Activated gamma-delta T cell treated with Interleukin-2 at 50 U/mL for 16 hours (primary cell): ENCODE data around the gene TMEM178A.
"Not testable (repeated sequence)": the region's sequence is repeated elsewhere in the genome, so short reads cannot be mapped to it uniquely, and the experiment has no call there.

ENCODE experiments used
- DNase-seq: peaks from one replicate; pipeline ENCODE4 v3.0.0-alpha.2; 2020

The TMEM178A gene

DNA sequence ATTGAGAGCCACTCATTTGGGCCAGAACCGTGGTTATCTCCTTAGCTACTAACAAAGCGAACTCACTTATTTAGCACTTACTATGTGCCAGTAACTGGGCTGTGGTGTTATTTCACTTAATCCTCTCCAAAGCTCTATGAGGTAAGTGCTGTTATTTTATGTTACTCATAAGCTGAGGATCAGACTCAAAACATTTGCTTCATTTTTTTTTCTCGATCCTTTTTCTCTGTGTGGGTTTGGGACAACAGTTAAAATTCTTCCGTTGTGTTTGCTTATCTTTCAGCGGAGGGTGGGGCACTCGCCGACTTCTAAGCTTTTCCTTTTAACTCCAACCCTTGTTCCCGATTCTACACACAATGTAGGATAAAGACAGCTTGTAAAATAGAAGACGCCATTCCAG is 52.8 kb downstream of the TMEM178A start:
- no peak for DNase-seq

DNA sequence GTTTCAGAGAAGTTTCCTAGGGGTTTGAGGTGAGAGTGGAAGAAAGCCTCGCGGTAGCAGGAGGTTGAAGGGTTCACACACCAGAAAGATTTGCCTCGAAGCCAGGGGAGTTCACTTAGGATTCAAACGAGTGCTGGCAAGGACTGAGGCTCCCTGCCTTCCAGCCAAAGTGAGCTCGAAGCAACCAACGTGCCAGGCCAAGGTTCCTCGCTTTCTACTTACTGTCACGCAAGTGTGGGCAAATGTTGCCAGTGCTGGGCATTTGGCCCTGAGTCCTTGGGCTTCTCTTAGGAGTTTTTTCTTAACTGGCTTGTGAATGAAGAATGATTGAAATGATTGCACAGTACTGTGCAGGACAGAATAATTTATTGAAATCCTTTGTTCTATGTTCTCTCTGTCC is 53.6 kb downstream of the TMEM178A start:
- no peak for DNase-seq

DNA sequence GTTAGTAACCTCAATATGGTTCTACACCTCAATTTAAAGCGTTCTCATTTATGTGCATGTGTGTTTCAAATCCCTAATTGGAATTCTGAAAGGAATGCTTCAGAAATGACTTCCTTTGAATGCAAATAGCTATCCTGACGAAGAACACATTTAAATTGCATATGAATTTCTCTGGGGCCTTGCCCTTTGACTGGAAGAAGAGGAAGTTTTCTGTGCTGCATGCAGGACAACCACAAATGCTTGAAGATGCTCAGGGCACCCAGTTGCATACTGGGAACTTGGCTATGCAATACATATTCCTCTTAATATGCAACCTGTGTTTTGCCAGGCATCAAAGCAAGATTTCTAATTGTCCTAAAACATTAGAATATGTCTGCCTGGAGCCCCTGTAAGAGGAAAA is 55.3 kb downstream of the TMEM178A start:
- no peak for DNase-seq

DNA sequence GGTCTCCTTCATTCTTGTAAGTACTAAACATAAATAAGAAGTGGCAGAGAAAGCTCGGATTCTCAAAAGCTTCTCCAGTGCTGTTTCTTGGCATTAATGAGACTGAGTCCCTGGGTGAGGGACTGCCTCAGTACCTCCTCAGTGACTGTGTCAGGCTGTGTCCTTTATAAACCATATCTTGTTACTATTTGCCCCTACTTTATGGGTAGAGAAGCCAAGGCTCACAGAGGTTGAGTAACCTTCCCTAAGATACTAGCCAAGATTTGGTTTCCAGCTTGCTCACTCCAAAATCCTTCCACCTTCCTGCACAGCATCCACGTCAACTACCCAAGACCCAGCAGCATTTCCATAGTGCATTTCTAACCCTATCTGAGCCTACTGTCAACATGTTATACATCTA is 57.8 kb downstream of the TMEM178A start:
- no peak for DNase-seq

DNA sequence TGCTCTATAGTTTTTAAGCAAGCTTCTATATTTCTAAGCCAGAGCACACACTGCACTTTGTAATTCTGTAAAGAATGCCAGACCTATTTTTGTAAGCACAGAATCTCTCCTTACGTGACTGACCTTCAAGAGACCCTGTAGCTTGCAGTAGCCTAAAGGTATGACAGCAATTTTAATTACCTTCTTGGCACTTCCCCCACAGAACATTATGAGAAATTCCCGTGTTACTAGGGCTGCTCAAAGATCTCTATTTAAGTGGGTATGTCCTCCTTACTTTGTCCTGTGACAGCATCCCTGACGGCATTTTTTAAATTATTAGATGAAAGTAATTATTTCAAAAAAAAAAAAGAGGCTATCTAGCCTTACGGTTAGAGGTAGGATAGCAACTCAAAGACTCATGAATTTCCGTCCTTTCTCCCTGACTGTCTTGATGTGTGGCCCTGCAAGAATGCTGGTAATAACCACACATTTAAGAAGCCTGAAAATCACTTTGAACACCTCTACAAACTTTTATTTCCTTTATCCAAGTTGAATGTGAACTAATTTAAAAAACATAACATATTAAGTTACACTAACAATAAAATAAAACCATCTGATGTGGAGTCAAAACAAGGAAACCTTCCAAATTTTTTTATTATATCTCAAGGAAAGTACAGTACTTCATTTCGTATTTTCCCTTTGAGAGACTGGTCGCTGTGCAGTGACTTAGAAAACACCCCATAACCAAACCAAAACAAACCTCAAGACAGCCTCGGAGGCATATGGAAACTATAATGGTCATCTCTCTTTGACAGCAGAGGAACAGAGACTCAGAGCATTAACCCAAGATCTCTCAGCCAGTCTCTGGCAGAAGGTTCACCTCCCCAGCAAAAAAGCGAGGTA is 58.5 kb downstream of the TMEM178A start:
- DNase-seq, result no peak

DNA sequence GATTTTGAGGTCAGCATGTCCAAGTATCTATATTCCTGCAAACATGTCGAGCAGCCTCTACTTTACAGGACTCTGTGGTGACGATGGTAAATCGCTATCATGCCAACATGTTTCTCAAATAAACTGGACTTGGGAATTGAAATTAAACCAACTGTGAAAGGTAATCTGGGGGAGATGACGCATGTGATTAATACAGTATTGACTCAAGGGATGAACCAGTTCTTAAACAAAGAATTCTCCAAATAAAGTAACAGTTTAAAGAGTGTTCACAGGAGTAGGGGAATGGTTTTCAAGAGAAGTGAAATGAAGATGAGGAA is 59.1 kb downstream of the TMEM178A start:
- DNase-seq, result no peak

DNA sequence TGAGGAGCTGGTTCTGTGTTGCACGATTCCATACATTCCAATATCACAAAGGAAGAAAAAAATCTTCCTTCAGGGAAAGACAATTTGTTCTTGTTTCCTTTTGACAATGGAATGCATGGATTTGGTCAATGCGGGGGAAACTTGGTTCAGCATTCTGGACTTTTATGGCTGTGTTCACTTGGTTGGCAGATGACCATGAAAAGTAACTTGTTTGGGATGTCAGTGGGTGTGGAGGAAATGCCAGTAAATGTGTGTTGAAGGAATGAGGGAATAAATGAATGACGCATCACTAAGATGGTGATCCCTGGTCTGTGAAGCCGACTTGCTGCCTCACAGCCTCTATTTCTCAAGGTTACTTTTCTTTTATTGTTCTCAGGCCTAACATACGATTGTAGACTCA is 59.7 kb downstream of the TMEM178A start:
- DNase-seq, result no peak

DNA sequence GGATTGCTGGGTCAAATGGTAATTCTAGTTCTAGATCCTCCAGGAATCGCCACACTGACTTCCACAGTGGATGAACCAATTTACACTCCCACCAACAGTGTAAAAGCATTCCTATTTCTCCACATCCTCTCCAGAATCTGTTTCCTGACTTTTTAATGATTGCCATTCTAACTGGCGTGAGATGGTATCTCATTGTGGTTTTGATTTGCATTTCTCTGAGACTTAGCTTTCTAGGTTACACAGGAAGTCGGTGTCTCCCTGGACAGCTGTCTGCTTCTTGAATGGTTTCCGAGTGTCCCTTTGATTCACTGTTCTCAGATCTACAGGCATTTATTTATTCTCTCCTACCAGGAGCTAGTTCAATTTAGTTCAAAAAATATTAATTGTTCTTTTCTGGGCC is 62.4 kb downstream of the TMEM178A start:
- not testable (repeated sequence) for DNase-seq

DNA sequence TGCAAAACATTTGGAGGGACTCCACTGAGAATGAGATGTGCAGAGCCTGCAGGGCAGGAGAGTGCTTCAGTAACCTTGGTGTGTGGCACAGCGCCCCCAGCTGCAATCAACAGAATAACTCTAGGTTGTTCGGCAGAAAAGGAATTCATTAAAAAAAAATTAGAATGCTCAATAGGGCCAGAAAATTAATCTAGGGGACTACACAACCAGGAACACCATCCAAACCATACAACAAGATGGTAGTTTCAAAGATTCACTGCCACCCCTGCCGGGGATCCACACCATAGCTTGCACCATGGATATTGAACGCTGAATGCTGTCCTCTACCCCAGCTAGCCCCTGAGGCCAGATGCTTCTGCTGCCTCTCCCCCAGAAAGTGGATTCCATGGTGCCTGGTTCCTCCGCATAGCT is 63.2 kb downstream of the TMEM178A start:
- DNase-seq, result no peak

DNA sequence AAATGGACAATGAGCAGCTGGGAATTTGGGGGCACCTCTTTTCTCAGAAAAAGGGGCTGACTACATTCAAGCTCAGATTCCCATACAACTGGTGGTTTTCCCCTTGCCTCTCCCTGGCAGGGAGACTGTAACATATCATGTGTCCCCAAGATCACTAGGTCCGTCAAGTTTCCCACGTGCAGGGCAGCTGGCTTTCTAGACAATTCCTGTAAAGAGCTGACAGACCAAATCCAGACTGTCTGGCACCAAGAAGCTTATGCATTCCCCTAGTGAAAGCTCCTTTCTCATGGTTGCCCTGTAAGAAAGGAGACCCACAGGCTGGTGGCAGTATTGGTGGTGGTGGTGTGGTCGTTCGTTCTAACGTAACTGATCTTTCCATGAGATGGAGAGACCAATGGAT is 64.6 kb downstream of the TMEM178A start:
- no peak for DNase-seq

DNA sequence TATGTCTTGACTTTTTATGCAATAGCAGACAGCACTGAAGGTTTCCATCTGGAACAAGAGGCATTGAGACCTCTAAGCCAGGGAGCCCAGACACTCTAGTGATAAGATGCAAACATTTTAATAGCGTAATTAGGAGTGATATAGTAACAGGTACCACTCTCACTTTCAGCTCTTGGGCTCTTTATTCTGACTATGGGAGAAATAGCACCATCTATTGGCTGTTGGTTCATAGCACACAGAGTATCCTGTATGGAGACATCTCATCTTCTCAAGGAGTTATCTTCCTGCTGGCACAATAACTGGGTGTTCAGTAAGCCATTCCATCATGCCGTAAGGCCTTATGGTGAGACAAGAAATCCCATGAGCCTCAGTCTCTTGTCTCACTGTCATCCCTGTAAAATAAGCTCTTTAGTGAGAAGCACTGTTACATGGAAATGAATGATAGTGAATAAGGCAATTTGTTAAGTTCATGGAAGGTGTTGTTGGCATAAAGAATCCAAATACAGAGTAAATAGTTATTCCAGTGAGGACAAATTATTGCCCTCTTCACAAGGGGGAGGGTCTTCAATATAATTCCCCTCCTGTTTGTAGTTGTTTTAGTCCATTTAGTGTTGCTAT is 65.1 kb downstream of the TMEM178A start:
- DNase-seq, result no peak

DNA sequence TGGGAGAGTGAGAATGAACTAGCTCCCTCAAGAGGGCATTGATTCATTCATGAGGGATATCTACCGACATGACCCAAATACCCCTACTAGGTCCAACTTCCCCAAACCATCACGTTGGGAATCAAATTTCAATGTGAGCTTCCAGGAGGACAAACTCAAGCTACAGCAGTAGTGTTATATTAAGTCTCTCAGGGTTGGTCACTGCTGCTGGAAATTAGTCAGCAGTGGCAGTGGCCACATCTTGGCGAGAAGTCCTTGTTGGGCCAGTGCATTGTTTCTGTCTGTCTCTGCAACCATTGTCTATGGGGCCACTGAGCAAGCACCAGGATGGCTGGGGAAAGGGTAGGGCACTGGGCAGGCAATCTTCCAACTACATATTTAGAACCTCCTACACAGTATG is 65.8 kb downstream of the TMEM178A start:
- DNase-seq, result no peak

DNA sequence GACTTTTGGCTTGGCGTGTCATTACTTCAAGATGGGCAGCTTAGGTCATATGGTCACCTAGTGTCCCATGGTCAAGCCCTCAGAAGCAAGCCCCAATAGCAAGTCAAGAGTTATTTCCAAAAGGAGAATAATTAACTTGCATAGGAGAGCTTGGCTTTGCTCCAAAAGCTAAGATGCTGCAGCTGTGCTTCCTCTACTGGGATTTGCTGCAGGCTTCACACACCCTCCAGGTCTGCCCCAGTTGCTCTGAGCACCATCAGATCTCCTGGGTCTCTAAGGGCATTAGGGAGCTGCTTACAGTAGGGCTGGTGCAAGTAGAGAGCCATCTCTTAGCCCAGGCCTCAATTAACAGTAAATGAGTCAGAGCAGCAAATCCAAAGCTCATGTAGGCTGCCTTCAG is 66.8 kb downstream of the TMEM178A start:
- no peak for DNase-seq

DNA sequence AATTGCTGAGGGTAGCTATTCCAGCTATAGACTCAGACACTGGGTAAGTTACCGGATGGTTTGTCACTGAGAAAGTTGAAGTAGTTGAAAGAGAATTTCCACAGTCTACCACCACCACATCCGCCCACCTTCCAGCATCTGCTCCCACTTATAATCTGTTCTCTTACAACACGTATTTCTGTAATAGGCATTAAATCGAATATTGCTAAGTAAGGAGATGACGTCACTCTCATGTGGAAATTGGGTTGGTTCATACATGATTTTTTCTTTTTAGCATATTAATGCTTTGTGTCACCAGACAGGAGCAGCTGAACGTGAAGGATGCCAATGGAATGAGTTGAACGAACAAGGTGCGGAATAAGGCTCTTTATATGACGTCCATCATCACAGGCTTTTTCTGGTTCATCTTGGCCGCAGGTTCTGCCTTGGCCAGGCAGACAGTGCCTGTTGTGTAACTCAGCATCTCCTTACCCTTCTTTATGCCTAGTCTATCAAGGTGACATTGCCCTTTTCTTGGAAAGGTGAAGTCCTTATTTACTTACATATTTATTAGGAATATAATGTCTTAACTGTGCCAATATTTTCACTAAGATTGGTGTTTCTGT is 67.5 kb downstream of the TMEM178A start:
- DNase-seq, result no peak

DNA sequence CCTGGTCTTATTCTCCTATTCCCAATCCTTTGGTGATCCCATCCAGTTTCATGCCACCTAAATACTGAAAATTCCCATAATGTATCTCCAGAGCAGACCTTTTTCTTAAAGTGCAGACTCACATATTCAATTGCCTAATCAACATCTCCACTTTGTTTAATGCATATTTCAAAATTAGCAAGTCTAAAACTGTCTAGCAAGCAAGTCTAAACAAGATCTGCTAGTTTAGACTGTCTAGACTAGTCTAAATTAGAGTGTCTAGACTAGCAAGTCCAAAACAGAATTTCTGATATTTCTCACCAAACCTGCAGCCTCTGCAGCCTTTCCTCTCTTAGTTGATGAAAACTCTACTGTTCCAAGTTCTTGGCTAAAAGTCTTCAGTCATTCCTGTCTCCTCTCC is 68.7 kb downstream of the TMEM178A start:
- DNase-seq, result no peak

DNA sequence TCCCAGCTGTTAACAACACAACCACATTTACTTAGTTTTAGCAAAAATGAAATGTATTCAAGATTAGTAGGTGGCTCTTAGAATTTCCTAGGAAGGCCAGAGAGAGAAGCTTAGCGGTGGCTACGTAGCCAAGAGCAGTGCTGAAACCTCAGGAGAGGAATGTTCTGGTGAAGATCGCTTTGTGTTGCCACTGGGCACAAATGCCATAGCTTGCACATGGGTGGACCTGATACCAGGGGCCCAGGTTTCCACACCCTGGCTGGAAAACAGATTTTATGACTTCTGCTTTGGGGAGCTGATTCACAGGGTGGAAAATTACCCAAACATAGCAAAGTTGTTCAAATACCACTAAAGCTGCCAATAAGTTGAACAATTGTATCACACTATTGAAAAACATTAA is 69.9 kb downstream of the TMEM178A start:
- no peak for DNase-seq

DNA sequence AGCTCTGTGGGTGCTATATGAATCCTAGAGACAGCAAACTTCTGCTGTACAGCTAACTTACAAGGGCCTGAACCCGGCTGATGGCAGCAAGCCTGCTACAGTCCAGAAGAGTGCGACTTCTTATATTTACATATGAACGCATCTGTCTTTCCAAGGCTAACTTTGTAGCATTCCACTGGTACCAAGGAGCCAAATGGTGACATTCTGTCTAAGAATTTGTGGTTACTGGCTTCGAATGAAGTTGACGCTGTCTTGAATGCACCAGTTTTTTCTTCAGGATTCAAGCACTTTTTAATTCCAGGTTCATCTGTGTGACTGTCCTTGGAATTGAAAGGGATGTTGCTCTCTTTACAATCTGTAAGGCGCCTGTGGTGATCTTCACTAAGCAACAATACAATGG is 70.9 kb downstream of the TMEM178A start:
- DNase-seq, result no peak

DNA sequence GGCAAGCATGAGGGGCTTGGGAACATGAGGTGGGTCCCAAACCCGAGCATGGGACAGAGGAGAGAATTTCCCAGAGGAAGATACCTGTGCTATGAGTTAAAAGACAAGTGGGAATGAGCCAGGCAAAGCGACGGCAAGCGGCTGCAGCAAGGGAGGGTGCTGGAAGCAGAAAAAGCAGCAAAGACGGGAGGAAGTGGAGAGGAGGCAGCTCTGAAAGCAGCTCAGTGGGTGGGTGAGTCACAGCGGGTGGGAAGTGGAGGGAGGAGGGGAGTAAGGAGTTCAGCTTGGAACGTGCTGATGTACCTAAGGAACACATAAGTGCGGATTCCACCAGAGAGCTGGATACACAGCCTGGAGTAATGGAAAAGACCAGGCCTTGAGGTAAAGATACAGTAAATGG is 71.9 kb downstream of the TMEM178A start:
- DNase-seq, result no peak

DNA sequence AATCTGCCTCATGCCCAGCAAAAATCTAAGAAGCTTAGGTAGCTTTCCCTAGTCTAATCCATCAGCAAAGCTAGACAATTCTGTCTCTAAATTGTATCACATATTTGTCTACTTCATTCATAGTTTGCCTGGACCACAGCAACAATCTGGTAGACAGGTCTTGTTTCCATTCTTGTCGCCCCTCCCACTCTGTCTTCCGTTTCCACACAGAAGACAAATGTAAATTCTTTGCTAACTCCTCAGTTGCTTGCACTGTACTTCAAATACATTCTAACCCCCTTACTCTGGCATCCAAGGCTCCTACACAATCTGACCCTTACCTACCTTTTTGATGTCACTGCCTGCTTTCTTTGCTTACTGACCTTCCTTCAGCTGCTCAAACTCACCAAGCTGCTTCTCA is 73.2 kb downstream of the TMEM178A start:
- DNase-seq, result no peak

DNA sequence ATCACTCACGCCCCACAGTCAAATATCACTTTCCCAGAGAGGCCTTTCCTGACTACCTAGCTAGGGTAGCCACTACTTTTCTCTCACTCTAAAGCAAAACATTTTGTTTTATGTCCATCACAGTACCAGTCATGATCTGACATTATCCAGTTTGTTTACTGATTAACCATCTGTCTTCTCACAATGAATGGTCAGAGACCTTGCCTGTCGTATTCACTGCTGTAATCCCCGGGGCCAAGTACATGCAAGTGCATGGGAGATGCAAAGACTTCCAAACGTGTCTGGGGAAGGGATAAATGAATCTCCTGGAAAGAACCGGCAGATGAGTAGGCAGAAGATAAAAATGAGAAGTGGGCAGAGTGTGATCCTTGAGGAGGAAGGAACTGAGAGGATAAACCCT is 73.7 kb downstream of the TMEM178A start:
- no peak for DNase-seq

DNA sequence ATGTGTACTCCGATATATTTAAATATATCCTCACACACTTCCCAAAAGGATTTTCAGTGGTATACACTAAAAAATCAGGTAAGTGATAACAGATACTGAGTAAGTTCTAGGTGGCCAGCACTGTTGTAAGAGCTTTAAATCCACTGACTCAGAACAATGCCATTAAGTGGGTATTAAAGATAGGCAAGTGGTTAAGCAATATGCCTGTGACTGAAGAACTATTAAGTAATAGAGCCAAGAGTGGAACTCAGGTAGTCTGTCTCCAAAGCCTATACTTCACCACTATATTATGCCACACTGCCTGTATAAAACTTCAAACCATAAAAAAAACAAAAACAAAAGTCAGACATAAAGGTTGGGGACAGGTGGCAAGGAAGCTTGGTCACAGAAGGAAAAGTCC is 76.2 kb downstream of the TMEM178A start:
- DNase-seq, result no peak

DNA sequence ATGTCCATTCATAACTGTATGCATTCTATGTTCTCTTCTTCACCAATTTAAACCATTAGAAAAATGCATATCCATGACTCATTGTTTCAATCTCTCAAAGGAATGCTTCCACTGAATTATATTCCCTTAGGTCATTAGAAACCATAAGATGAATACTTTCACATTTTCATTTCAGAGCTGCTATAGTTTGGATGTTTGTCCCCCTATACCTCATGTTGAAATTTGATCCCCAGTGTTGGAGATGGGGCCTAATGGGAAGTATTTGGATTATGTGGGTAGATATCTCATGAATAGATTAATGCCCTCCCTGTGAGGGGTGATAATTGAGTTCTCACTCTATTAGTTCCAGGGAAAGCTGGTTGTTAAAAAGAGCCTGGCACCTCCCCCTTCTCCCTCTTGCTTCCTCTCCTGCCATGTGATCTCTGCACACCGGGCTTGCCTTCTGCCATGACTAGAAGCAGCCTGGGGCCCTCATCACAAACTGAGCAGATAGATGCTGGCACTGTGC is 77.6 kb downstream of the TMEM178A start:
- no peak for DNase-seq

DNA sequence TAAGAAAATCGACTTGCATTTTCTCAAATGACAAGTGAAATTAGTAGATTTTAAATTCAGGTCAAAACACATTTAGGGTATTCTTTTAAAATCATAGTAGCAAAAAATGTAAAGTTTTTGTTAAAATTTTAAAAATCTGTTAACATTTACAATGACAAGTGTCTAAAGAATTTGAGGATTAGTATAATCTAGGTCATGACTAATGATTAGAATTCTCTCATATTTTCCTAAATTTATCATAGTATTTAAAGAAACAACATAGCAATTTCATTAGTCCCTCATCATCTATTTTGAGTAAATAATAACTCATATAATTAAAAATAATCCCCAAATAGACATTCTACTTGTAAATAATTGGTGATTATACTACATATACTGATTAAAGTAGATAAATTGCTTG is 89.7 kb downstream of the TMEM178A start:
- no peak for DNase-seq

DNA sequence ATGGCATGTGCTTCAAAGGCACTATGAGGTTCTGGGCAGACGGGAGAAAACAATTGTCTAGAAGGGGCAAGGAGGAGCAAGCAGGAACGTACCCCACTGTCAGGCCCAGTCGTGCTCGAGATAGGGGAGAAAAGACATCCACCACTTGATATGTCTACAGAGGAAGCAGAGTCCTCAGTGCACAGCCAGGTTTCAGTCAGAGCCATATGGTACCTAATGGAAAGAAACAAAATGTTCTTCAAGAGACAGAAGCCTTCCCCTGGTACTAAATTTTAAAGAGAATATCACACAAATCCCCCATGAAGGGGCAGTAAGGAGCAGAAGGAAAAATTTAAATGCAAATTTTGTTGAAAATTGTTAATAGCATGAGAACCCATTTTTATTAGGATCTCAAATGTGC is 91.4 kb downstream of the TMEM178A start:
- no peak for DNase-seq
